HG03108 (cell line): Measurements from ENCODE around the gene PXDN.

Source experiments
- ATAC-seq: cut with Tn5 transposase; IDR thresholded peaks from one replicate; pipeline ENCODE4 v1.9.1; 2021; ENCODE audit warnings: moderate library complexity; ENCODE audit not compliant: unreplicated experiment

Gene PXDN

DNA sequence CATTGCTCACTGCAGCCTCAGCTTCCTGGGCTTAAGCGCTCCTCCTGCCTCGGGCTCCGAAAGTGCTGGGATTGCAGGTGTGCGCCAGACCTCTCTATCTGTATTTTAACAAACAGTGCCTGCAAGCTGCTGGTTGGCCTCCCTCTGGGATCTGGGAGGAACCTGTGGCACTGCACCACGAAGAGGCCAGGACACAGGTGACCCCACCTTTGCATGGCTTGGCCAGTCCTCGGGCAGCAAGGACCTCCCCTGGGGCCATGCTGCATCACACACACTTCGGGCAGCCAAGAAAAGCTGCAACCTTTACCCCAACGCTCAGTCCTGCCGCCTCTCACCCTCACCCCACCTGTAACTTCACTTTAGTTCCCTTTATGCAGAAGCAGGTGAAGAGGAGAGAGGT is 70.0 kb downstream of the PXDN start:
- ATAC-seq, result no peak

DNA sequence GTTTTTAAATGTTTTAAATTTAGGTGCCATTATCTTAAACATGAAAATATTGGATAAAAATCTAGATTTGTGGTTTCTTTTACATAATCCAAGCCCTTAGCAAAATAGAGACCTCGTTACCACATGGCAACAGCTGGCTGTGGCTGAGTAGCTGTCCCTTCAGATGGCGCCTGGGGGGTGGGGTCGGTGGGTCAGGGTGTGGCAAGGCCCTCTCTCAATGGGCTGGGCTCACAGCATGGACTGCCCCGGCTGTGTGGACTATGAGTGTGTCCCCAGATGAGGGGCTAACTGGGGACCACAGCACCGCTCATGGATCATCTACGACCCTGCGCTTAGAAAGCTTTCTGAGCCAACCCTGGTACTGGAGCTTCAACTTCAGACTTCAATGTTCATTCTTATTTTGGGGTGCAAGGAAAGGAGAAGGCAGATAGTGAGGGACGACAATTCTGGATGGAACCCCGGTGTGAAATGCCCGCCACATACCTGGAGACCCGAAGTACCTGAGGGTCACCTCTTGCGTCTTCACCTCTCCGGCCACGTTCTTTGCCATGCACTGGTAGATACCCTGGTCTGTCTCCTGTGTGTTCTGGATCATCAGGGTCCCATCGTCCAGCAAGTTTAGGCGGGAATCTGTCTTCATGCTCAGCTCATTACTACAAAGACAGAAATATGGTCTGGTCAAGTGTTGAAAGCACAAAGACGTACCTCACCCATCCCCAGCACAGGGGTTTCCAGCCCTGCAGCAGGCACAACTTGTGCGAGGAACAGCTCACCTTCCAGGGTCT is 71.0 kb downstream of the PXDN start:
- no peak for ATAC-seq

DNA sequence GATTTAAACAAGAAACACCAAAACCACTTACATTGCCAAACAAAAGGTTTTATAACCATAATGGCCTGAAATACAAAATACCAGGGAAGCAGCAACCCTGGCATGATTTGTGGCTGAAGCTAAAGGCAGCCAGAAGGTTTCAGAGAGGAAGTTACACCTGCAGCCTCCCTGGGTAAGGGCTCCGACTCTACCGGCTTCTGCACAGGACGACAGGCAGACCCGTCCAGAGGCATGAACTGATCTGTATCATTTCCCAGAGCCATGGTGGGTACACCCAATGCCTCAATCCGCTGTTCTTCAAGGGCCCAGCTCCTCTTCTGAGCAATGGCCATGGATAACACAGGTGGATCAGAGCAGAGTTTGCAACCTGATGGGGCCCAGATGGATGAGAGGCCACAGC is 71.6 kb downstream of the PXDN start:
- no peak for ATAC-seq

DNA sequence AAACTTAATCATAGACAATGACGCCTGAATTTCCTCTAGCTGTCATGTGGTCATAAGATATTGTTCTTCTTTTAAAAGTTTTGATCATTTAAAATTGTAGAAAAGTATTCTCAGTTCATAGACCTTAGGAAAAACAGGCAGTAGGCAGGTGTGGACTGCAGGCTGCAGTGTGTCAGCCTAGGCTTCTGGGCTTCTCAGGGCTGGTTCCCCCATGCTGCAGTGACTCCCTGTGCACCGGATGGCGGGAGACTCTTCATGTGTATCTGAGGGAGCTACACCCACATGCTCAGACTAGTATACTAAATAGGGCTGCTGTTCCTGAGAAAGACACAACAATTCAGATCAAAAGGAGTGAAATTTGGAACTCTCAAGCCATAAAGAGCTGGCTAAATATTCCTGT is 72.4 kb downstream of the PXDN start:
- ATAC-seq, result no peak

DNA sequence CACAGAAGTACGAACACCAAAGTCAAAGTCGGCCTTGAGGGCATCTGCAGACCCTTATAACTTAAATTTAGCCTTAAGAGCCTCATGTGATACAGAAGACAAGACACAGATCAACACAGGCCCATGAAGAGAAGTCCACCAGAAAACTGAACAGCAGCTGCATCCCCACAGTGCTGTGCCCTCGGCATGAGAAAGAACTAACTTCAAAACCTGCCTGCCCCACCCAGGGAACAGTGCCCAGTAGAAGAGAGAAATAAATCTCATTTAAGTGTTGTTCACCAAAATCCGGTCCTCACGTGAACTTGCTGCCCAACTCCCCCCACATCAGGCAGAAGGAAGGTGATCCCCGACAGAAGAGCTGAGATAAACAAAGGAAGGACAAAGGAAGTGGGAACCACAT is 73.7 kb downstream of the PXDN start:
- ATAC-seq, result no peak

DNA sequence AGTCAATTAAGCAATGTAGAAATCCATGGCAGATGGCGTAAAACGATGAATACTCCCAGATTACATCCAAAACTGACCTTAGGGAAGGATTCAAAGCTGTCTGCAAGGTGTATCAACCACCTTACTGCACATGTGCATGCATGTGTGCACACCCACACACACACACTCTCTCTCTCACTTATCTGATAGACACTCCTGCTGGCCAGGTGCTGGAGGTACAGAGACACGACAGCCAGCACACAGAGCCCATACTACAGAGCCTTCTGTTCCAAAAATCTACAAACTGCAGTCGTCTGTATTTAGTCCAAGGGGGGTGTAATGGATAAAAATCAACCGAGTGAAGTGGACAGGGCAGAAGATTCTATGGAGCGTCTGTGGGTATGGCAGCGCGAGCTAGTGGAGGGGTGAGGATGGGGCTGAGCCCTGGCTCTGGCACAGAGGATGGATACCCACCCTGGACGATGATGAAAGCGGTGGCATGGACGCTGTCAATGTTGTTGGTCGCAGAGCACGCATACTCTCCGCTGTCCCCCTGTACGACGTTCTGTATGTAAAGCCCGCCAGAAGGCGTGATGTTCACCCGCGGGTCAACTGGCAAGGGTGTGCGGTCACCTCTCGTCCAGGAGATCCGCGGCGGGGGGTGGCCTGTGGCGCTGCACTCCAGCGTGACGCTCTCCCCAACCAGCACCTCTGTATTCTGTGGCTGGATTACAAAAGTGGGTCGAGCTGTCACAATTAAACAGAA is 78.4 kb downstream of the PXDN start:
- no peak for ATAC-seq

DNA sequence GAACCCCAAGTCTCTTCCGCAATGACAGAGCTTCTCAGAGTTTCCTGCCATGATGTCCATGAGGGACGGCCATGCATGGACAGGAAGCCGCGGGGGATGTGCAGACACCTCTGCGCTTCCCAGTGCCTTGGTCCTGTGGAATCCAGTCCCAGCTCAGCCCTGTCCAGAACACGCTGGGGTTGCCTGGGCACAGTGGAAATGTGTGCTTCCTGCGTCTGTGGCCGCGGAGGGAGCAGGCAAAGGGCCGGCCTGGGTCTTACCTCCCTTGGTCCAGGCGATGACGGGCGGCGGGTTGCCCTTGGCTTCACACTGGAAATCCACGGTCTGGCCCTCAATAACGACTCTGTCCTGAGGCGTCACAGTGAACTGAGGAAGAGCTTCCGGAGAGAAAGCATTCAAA is 79.6 kb downstream of the PXDN start:
- ATAC-seq, result no peak

DNA sequence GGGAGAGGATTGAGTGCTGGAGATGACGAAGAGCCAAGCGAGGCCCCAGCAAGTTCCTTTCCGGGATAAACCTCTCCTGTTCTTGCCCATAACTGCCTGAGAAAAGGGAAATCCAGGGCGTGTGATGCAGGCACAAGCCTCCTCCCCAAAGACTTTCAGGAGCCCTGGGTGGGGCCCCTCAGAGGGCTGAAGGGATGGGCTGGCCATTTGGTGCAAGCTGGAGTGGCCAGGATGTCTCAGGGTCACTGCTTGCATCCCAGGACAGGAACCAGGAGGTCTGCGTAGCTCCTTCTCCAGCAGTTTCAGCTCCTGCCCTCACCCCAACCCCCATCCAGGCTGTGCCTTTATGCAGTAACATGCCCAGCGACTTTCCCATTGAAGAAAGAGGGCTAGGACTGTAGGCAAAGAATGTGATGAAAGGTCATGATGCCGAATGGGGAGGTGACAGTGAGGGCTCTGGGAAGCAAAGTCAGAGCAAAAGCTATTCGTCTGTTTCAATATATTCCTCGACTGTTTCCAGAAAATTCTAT is 80.2 kb downstream of the PXDN start:
- ATAC-seq, result no peak

DNA sequence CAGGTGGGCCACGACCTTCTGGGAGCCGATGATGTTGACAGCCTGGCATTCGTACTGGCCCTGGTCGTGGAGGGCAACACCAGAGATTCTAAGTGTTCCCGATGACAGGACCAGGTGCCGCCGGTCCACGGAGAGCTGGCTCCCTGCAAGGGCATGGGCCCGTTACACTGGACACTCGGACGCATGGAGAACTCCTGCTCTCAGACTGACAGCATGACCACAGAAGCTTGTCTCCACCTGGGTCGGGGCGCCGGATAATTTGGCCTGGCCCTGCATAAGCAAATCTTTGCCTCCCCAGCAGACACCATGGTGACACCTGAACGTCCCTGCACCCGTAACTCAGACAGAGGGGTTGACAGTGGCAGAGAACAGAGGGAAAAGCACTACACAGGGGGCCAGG is 80.7 kb downstream of the PXDN start:
- no peak for ATAC-seq

DNA sequence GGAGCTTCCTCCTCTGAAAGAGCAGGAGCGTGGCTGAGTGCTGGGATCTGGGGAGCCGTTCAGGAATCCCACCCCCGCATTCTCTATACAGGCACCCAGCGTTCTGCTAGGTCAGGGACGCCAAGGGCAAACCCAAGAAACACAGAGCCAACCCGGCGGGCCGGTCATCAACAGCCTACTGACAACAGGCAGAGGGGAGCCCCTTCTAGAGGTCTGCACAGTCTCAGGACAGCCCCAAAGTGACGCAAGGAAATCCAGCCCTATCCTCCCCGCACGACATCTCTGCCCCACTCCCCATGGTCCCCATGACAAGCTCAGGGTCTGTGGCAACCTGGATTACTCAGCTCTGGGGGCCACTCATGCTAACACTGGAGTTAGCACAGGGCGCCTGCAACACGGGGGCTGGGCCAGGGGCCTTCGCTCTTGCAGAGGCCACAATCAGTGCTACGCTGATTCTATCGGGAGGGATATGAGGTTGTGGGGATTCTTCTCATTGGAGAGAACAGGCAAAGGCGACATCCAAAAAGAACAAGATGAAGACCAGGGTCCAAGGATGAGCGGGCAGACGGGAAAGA is 81.6 kb downstream of the PXDN start:
- no peak for ATAC-seq

DNA sequence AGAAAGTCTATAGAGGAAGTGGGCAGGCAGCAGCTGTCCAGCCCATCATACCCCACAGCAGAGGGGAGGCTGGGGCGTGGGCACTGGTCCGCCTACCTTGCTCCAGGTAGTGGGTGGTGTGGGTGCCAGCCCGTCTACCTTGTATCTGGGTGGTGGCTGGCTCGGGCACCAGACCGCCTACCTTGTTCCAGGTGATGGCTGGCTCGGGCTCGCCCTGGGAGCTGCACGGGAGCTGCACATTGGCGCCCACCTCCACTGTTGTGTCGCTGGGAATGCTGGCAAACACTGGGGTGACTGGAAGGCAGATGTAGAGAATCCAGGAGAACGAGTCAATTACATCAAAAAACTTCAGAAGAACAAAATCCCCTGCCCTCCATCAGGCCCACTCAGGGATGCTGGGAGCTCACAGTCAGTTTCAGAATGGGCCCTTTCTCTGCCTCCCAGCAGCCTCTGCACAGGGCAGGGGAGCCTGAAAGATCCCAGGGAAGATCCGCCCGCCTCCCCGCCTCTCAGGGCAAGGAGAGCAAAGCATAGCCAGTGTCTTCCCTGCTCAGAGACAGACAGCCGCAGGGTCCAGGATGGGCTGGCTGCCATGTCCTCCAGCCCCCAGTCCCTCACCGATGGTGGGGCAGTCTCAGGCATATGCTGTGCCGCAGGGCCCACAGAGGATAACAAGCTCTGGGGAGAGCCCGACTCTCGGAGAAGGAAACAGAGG is 82.3 kb downstream of the PXDN start:
- ATAC-seq, result no peak

DNA sequence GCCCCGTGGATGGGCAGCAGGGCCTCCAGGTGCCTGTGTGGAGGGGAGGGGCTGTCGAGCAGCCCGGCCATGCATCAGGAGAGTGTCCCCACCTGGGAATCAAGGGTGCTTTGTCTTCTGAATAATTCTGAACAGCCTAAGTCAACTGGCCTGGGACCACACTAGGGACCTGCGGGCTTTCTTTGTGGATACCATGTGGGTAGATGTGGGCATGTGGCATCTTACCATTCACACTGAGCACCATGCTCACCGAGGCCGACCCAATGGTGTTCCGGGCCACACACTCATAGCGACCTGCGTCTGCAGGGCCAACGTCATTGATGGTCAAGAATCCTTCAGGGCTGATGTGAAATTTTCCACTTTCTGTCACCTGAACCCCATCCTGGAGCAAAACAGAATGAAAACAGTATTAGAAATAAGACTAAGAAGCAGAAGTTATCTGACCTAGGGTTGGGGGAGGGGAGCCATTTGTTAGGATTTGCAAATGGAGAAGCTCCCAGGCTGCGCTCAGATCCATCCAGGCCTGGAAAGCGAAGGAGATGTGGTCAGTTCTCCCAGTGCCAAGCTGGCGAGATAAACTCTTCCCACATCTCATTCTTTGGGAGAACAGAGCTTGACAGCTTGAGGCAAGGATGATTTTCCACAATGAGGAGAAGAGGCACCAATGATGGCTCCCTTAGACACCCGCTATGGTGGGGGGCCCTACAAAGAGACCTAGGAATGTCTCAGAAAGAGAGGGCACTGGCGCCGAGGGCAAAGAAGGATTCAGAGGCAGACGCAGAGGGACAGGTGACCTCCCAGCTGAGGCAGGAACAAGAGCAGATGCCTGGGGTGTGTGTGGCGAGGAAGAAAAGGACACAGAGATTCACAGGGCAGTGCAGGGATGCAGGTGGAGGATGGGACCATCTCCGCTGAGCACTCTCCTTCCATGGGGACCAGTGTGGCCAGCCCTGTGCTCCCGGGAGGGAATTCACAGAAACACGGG is 83.4 kb downstream of the PXDN start:
- no peak for ATAC-seq

DNA sequence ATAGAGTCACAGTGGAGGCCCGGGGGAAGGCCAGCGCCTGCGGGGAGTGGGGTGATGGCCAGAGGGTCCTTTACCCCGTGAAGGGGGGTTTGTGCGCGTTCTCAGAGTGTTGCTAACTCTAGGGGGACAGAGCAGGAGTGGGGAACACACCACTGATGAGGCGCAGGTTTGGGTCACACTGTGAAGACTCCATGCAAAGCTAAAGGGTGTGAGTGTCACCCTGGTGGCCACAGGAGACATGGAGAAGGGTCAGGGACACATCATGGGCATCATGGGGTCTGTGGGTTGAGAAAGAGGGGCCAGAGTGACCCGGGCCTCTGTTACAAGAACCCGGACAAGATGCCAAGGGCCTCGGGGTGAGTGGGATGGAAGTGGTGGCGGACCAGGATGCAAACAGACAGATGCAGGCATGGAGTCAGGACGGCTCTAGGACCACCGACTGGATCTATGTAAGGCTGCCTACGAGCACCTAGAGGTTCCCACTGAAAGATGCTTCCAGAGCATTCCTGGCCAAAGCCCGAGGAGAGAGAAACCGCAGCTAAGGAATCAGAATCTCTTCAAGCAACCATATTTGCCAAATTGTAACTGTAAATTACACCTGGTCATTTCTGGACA is 84.3 kb downstream of the PXDN start:
- no peak for ATAC-seq

DNA sequence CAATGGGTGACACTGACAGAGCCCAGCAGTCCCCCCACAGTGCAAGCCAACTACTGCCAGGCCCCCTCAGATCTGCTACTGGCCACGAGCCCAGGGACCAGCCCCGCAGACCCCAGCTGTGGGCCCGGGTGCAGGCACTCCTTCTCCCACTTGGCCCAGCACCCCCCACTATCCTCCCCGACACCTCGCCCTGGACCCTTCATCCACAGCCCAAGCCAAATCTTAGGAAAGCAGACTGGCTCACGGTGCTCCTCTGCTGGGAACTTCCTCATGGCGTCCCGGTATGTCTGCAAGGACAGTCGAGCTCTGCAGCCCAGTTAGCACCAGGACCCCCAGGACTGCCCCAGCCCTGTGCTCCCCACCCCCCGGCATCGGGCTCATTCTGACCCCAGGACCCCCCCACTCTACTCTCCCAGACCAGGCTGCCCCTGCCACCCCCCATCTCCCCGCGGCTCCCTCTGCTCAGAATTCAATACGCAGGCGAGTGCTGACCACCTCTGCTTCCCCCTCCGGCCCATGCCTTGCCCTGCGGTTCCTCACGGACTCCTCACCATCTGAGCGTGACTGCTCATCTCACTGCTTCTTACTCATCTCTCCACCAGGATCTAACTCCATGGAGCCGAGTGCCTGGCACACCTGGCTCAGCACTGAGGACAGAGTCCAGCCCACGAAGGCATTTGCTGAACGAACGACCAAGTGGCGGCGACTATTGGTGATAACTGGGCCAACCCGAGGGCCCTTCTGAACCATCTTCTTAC is 85.7 kb downstream of the PXDN start:
- no peak for ATAC-seq

DNA sequence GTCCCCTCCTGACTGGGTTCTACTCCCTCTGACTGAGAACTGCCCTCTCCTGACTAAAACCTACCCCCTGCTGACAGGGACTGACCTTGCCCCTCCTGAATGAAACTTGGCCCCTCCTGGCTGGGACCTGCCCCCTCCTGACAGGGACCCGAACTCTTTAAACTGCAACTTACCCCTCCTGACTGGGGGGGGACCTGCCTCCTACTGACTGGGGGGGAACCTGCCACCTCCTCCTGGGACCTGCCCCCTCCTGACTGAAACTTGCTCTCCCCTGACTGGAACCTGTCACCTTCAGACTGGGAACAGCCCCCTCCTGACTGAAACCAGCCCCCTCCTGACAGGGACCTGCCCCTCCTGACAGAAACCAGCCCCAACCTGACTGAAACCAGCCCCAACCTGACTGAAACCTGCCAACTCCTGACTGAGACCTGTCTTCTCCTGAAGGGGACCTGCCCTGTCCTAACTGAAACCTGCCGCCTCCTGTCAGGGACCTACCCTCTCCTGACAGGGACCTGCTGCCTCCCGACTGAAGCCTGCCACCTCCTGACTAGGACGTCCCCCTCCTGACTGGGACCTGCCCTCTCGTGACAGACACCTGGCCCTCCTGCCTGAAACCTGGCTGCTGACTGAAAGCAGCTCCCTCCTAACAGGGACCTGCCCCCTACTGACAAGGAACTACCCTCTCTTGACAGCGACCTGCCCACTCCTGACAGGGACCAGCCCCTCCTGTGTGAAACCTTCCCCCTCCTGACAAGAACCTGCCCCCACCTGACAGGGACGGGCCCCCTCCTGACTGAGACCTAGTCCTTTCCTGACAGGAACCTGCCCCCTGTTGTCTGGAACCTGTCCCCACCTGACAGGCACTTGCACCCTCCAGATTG is 87.1 kb downstream of the PXDN start:
- no peak for ATAC-seq

DNA sequence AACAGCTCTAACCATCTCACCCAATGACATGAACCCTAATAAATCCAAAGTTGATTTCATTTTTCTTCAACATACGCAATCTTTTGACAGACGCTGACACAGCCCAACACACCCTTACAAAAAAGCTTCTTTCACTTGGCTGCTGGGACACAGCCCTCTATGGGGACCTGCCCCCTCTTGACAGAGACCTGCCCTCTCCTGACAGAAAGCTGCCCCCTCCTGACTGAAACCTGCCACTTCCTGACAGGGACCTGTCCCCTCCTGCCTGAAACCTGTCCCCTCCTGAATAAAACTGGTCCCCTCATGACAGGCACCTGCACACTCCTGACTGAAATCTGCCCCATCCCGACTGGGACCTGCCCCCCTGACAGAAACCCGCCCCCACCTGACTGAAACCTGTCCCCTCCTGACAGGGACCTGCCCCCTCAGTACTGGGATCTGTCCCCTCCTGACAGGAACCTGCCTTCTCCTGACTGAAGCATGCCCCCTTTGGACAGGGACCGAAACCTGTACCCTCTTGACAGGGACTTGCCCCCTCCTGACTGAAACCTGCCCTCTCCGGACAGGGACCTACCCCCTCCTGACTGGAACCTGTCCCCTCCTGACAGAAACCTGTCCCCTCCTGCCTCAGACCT is 87.9 kb downstream of the PXDN start:
- no peak for ATAC-seq

DNA sequence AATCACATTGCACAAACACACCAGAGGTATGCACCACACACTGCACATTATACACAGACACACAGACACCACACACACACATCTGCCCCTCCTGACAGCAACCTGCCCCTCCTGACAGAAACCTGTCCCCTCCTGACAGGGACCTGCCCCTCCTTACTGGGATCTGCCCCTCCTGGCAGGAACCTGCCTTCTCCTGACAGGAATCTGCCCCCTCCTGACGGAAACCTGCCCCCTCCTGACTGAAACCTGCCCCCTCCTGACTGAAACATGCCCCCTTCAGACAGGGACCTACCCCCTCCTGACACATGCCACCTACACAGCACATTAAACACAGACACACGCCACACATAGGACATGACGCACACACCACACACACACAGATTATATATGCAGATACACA is 88.9 kb downstream of the PXDN start:
- no peak for ATAC-seq
